Central memory CD4-positive, alpha-beta T cell (primary cell): ENCODE results near the gene RBM17.
"Not testable (repeated sequence)": the region's sequence is repeated elsewhere in the genome, so short reads cannot be mapped to it uniquely, and the experiment has no call there.

Experiments used
- DNase-seq: peaks from one replicate; pipeline ENCODE4 v3.0.0; 2022
- total RNA-seq, 3 experiments: gene quantifications; one replicate each; lab custom pipeline; 2026; lab: John Stamatoyannopoulos, UW

The RBM17 gene, protein sequence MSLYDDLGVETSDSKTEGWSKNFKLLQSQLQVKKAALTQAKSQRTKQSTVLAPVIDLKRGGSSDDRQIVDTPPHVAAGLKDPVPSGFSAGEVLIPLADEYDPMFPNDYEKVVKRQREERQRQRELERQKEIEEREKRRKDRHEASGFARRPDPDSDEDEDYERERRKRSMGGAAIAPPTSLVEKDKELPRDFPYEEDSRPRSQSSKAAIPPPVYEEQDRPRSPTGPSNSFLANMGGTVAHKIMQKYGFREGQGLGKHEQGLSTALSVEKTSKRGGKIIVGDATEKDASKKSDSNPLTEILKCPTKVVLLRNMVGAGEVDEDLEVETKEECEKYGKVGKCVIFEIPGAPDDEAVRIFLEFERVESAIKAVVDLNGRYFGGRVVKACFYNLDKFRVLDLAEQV
- total RNA-seq, result 109 to 194 (median 129) reads per million in 3 experiments

DNA sequence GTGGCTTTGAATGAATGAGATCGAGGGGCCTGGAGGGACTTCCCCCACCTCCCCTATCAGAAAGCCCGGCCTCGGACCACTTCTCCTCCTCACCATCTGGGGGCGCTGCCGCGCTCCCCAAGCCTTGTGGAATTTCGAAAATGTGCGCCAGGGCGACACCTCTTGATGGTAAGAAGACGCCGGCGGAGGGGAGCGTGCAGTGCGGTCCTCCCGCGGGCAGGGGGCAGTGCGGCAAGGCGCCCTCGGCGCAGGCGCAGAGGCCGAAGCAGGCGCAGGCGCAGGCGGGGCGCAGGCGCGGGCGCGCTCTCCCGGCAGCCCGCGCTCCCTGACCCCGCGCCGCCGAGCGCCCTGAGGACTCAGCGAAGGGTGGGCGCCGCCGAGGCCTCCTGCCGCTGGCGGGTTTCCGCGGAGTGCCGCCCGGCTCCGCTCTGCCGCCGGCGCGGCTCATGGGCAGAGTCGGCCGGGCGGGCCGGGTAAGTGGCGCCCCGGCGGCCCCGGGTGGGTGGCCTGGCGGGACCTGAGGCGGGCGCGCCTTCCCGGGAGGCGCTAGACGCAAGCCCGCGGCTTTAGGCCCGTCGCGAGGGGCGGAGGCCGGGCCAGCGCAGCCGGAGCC, at the start of gene RBM17:
Gene RBM17 (plus strand): TSS at position 314 of the 613 bp plus-strand sequence. CDS start 8,032 bp downstream, outside the sequence.
- peak; percentile 97 for DNase-seq

DNA sequence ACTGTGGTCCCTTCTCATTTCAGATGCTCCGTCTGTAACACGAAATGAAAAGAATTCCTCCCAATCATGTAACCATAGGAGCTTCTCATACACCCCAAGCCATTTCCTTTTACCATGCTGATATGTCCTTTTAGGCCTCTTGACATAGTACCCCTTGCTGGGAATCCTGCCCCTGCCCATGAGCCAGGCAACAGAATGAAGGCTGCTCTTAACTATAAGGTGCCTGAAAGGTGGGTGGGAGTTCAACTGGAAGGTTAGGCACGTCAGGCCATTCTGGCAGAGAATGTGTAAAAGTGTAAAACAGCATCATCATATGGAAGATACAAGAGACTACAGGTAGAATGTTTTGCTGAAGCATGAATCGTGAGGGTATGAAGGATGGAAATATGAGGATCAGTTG, 49.1 kb upstream of the RBM17 start:
- no peak for DNase-seq

DNA sequence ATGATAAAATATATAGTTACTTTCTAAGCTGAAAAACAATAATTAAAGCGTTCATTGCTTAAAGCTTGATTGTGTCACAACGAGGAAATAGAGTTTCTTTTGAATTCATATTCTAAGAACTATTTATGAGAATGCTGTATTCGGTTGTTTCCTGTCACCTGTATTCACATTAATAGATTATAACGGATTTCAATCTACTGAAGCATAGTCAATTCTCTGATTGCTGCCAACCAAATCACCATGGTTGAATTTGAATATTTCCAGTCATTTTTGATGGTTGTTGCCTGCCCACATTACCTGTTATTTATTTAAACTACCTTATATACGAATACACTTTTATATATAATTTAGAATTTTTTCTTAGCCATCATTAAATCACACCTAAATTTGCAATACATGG, 48.6 kb upstream of the RBM17 start:
- DNase-seq, result no peak

DNA sequence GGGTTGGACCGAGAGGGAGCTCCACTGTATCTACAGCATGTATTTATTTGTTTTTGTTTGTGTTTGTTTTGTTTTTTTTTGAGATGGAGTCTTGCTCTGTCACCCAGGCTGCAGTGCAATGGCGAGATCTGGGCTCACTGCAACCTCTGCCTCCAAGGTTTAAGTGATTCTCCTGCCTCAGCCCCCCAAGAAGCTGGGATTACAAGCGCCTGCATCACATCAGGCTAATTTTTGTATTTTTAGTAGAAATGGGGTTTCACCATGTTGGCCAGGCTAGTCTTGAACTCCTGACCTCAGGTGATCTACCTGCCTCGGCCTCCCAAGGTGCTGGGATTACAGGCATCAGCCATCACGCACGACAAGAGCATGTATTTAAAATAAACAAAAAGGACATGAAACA, 45.5 kb upstream of the RBM17 start:
- not testable (repeated sequence) for DNase-seq

DNA sequence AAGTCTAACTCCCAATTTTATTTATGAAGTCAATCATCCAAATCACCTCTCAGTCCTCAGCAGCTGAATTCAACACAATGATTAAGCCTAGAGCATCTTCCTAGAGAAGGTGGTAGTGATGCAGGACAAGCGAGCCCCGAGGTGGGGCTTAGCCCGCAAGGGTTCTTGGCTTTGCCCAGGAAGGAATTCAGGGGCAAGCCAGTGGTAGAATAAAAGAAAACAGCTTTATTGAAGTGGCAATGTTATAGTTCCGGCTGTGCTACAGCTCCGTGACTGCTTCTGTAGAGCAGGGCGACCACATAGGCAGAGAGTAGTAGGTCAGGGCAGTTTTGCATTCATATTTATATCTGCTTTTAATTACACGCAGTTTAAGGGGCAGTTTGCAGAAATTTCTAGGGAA, 44.8 kb upstream of the RBM17 start:
- no peak for DNase-seq

DNA sequence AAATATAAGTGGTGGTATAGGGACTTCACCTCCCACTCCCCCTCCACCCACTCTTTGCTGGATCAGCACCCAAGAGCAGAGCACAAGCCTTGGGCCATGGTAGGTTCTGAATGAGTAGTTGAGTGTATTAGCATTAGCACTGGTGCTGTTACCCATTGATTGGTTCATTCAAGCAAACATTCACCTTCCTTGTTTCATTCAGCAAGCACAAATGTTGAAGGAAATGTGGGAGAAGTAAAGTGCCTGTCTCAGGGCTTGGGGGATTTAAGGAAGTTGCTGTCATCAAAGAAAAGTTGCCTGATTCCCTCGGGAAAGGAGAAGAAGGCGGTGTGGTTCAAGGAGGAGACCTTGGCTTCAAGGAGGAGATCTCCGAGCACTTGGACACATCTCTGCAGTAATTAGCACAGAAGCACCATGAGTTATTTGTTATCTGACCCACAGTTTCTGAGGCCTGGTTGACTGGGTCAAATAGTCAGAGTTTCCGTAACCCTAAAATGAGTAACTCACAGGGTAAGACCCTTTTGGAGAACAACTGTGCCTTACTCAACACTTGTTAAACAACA, 44.0 kb upstream of the RBM17 start:
- DNase-seq, result no peak

DNA sequence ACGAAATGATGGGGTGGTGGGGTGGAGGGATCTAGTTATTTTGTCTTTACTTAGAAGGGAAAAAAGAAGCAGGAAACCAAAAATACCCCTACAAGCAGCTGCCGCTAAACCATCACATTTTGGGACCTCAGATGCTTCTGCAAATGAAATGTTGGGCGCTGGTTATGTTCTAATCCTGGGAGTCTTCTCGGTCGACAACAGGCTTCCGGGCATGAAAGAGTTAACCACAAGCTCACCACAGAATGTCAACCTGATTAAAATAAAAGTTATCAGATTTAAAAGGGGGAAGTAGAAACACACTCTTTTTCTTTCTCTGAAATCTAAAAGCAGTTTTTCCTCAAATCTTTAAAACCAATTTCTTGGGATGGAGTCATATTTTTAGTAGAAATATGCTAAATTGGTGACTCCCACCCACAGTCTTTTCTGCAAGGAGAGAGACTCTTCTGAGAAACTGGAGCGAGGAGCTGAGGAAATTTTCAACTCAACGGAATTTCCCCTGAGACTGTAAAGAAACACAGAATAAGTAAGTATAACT, 43.5 kb upstream of the RBM17 start:
- DNase-seq, result no peak

DNA sequence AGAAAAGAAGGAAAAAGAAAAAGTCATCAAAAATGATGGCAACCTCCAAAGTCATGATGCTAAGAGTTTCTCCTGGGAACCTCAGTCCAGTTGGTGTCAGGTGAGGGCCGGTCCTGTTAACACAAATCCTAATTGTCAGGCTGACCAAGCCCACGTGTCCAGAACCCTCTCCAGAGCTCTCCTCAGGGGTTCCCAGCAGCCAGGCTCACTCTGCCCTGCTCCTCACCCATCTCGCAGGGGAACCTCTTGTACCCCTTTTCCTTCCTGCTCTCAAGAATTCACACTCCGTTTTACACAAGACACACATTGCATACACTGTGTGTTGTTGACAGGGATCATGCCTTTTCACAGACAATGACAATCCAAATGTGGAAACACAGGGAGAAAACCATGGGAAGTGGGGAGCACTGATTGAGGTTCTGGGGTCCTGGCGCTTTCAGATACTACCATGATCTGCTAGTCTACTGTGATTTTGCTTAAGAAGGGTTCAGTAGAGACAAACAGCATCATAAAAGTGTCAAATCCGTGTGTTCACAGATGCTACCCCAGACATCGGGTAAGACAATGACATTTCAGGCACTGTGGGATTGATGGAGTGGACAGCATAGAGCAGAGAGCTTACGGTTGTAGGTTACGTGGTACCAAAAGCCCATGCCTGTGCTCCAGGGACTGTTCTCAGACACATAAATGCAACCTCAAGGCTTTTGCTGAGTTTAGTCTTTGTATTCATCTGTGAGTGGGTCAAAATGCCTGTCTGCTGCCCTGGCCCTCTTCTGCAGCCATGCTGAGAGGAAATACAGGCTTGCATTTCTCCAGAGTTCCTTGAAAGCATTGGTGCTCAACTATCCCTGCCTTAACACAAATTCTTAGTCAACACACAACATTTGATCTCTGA, 42.7 kb upstream of the RBM17 start:
- no peak for DNase-seq

DNA sequence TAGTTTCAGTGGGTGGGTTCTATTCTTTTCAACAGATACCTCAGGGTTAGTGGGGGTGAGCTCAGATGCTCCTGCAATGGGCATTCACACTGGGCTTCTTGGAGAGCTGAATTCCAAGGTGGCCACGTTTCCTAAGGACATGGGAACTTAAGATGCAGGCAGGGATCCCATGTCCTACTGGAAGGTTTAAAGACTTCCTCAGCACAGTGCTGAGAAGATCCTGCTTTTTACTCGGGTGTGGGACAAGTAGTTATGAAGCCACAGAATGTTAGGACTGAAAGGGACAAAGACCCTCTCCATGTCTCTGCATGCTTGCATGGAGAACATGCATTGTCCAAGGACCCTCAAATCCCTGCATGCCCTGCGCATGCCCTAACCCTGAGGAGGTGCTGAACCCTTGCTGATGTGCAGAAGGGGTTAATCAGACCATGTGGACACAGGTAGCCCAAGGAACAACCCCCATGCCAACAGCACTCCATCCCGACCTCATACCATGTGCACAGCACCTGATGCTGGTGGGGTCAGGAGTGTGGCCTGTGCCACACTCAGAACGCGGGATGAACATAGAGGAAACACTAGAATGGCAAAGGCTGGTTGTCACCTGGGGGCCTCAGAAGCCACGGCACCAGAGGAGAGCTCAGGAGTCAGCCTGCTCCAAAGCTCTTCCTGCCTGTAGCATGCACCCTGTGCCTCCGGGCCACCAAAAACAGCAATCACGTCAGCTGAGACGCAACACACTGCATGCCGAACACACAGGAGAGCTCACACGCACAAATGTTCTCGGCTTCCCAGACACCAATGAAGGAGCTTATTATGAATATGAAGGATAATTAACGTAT, 41.8 kb upstream of the RBM17 start:
- DNase-seq, result no peak

DNA sequence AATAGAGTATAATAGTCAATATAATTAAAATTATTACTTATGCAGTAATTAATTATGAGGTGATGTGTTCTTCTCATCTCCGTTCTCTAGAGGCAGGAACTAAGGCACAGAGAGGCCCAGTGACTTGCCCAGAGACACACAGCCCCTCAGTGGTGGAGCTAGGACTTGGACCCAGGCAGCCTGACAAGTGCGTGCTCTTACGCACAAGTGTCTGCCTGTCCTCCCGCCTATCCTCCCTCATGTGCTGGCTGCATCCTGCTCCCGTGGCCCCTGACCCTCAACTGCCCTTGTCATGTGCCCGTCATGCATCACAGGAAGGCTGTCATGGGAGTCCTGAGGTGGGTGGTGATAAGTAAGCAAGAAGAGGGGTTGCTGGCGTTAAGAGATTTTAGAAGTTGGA, 41.0 kb upstream of the RBM17 start:
- DNase-seq, result no peak

DNA sequence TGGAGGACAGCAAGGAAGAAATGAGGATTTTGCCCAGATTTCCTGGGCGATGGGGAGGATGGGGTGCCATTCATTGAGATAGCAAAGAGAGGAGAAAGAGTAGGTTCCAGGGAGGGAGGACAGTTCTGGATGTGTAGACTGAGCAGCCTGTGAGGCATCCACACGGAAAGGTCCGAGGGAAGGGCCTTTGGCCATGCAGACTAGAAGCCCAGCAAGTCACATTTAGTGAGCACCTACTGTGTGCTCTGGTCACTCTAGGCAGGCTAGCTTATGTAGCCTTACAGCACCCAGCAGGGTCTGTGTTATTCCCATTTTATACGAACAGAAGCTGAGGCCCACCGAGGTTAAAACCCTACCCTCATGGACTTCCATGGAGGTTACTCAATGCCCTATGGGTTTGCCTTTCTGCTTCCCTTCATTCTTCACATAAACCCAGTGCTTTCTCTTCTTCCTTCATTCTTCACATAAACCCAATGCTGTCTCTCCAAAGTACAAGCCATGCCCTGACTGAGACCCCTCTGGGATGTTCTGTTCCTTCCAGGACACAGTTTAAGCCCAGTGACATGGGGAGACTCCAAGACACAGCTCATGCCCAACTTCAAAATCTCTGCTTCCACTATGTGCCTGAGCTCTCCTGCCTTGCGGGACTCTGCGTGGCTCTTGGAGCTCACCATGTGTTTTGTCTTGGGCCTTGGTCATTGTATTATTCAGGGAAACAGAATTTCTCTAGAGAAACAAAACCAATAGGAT, 40.4 kb upstream of the RBM17 start:
- DNase-seq, result no peak

DNA sequence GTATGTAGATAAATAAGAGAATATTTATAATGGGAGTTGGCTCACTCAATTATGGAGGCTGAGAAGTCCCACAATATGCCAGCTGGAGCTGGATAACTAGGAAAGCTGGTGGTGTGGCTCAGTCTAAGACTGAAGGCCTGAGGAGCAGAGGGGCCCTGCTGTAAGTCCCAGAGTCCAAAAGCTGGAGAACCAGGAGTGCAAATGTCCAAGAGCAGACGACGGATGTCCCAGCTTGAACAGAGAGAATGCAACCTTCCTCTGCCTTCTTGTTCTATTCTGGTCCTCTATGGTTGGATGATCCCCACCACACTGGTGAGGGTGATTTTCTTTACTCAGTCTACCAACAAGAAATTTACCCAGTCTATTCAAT, 39.8 kb upstream of the RBM17 start:
- DNase-seq, result no peak

DNA sequence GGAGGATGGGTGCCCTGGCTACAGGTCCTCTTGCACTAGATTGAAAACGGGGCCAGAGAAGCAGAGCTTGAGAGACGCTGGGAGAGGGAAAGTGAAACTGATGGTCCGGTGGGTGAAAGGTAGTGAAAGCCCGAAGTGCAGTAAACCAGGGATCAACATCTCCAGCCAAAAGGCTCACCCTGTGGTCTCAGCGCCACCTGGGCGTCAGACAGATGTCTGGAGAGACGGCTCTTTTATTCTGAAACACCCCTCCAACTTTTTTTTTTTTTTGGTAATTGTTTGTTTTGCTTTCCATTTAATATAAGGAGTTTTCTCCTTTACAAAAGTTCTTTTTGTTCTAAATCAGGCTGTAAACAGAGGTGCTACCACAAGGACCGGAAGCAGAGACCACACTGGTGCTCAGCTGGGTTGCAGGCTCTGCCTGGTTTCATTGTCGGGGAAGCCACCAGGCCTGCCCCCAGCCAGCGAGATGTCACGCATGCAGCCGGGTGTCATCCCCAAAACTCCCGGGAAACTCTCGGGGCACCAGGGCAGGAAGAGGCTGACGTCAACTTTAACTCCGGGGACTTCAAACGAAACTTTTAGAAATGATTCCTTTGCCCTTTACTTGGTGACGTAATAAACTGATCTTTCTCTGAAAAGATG, 37.9 kb upstream of the RBM17 start:
- peak; percentile 95 for DNase-seq

DNA sequence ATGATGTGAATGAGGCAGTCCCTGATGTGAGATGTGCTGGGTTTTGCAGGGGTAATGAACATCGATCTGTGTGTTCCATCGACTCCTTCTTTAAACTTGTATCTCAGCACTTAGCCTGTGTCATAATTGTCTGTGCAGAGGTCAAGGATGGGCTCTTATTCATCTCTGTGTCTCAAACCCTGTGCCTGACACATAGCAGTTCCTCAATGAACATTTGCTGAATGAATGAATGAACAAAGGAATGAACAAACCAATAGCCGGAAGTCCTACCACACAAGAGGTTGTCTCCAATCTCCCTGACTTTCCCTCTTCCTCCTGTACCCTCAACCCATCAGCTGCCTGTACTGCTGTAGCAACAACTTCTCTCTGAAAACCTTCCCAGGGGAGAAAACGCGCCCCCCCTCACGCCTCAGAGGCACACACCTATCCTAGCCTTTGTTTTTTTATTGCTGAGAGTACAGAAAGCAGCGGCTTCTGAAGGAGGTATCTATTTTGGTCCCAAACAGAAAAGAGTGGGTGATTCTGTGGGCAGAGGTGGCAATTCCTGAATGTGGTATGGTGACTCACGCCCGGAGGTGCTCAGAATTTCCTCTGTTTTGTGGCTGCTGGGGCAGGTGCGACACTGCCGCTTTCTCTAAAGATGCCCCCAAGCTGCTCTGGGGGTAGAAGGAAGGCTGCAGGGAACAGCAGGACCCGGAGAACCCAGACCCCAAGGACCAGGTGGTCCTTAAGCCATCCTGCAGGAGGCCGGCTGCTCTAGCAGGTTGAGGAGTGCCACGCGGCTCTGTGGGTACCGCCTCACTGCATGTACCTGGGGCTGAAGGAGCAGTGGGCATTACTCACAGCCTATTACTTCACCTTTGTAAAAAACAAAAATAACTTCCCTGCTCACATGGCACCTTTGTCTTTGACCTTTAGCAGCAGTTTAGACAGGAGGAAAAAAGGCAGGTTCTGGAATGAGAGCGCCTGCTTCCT, 36.3 kb upstream of the RBM17 start:
- DNase-seq, result peak; percentile 81

DNA sequence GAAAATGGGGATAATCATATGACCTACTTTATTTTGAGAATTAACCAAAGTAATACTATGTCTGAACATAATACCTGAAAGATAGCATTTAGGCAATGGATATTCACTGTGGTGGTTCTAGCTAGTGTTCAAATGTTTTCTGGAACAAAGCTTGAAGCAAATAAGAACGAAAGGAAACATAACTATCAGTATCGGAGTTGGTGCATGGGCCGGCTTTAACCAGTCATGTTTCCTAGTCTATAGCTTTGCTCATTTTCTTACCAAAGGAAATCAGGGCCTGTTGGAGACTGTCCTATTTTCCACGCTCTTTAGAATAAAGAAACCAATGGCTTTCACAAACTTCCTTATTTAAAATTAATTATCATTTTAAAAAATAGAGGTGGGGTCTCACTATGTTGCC, 35.5 kb upstream of the RBM17 start:
- DNase-seq, result no peak

DNA sequence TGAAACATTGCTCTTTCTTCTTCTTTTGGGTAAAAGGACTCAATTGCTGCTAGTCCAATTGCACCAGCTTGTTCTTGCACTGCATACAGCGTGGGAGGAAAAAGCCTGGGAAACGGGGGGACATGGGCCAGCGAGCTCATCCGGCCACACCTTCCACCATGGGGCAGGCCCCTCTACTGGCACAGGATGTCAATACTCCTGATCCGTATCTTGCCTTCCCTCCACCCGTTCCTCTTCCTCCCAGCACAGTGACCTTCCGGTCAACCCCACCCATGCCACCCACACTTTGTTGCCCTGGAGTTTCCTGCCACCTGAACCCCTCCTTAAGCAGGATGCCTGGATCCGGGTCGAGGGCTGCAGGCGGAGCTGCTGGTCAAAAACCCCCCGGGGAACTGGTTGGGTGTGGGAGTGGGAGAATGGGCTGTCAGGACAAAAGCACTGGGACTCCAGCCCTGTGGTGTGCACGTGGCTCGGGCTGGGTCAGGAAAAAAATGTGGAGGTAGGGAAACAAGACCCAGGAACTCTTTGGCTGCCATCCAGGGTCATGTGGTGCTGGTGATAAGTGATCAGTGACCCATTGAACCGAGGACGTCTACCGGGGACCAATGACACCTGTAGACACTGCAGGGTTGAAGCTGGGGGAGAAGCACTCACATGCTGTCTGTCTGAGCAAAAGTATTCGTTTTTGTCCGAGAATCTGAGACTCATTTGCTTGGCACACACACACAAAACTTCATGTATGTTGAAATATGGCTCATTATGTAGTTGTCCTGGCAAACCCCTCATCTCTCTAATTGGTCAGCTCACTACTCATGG, 34.8 kb upstream of the RBM17 start:
- DNase-seq, result no peak

DNA sequence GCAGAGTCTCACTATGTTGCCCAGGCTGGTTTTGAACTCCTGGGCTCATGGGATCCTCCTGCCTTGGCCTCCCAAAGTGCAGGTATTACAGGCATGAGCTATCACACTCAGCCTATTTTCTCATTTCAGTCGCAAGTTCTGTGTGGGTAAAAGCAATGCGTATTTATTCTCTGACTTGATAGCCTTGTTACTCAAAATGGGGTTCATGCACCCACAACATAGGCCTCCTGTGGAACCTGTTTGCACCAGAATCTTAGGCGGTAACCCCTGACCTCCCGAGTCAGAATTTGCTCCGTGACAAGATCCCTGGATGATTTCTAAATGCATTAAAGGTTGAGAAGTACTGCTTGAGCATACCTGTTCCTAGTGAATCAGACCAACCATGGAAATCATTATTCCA, 34.0 kb upstream of the RBM17 start:
- DNase-seq, result no peak

DNA sequence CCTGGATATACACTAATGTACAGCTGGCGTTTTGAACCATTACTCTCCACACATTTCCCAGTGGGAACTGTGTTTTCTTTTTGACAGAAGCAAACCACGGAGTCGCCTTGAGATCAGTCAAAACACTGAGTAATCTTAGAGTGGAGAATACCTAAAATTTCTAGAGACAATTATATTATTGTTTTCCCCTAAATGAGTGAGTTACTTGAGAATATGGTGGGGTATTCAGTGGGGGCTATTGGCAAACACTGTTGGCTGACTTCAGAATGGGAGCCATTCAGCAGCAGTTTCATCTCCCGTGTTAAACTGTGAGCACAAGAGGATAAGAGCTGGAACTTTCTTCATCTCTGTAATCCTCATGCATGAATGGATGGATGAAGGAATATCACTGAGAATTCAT, 32.9 kb upstream of the RBM17 start:
- DNase-seq, result no peak
